Breast epithelium (tissue), 4 donors: ENCODE results near the gene KRTAP20-3. TPM values are rescaled to one million over a fixed set of nuclear protein-coding genes. Genes with fewer than 3 reads are reported as not detected.

Source experiments
- DNase-seq, 2 donors: peaks; one replicate each; pipeline ENCODE4 v3.0.0-alpha.2; 2019; ENCODE audit warnings: low spot score in 2 of 2
- H3K27ac ChIP-seq, 2 donors: fragments of 200-600 bp; sonication (generic) in 1 of 2; one replicate each; pipeline ENCODE4 v1.5.1; 2016 to 2019; ENCODE audit warnings: mild to moderate bottlenecking in 1 of 2
- H3K27me3 ChIP-seq, 2 donors: fragments of 200-600 bp; sonication (generic) in 1 of 2; one replicate each; pipeline versions ENCODE4 v1.5.1 to v1.6.0; 2017 to 2019; ENCODE audit warnings: control low read depth in 1 of 2, mild to moderate bottlenecking in 1 of 2
- H3K36me3 ChIP-seq: fragments of 200-600 bp; one replicate; pipeline ENCODE4 v1.5.1; 2019
- H3K4me1 ChIP-seq, 2 donors: fragments of 200-600 bp; sonication (generic); one replicate each; pipeline ENCODE4 v1.5.1; 2016 to 2019; ENCODE audit warnings: control low read depth in 1 of 2
- H3K4me3 ChIP-seq, 3 donors: fragments of 200-600 bp; sonication (generic); 1 replicate in 2 of 3; 2 replicates in 1 of 3; pipeline ENCODE4 v1.5.1; 2016 to 2019; ENCODE audit warnings: mild to moderate bottlenecking in 3 of 3, moderate library complexity in 2 of 3
- H3K9me3 ChIP-seq, 2 donors: fragments of 200-600 bp; sonication (generic) in 1 of 2; one replicate each; pipeline ENCODE4 v1.5.1; 2016 to 2019; ENCODE audit warnings: control low read depth in 1 of 2
- POLR2A ChIP-seq: fragments of 450-650 bp; IDR thresholded peaks from one replicate; pipeline ENCODE4 v1.6.1; 2016; ENCODE audit warnings: antibody characterized with exemption, mild to moderate bottlenecking, moderate library complexity
- POLR2AphosphoS5 ChIP-seq, 3 donors: sonication (generic); formaldehyde crosslinking; IDR thresholded peaks; one replicate each; pipeline ENCODE4 v1.6.1; 2017; ENCODE audit warnings: antibody characterized with exemption in 3 of 3
- intact Hi-C: fragments of 100-400 bp; cut with DNase I; formaldehyde crosslinking; loops from one replicate; pipeline ENCODE4 v1.15.1; 2023; ENCODE audit warnings: low total_unique reads
- total RNA-seq, 3 donors: library from RNA; depleted of rRNA; stranded (reverse); fragments of >200 nt; gene quantifications; one replicate each; pipeline ENCODE4 v1.1.0, GENCODE V29; 2016
- TF ChIP-seq, protein P1 (sequence below), 3 donors: fragments of 450-650 bp; IDR thresholded peaks; one replicate each; pipeline ENCODE4 v1.5.1; 2016 to 2017; ENCODE audit warnings: antibody characterized with exemption in 3 of 3, mild to moderate bottlenecking in 3 of 3, moderate library complexity in 3 of 3

KRTAP20-3 gene
- total RNA-seq, 3 donors from 2014 or later = not detected

DNA sequence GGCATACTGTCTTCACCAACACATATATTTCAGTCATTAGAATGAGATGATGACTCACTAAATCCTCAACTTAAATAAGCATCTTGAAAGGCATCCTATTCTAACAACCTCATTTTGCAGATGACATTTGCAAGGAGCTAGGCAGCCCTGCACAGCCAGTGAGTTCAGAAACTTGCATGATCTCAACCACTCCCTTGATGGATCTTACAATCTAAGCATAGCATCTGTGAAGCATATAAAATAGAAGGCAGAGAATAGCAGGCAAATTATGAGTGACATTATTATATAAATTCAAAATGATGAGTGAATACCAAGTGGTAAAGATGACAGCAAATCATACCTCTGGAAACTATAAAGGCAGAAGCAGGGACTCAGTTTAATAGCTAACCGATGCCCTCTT is 31.6 kb downstream of the KRTAP20-3 start:
- DNase-seq = no peak
- intact Hi-C loops = no loop called here
- no peaks in the 10 kb centered on the region for H3K4me1 ChIP-seq
- H3K9me3 ChIP-seq = no peaks in the 10 kb centered on the region
- TF ChIP-seq, protein P1, sequence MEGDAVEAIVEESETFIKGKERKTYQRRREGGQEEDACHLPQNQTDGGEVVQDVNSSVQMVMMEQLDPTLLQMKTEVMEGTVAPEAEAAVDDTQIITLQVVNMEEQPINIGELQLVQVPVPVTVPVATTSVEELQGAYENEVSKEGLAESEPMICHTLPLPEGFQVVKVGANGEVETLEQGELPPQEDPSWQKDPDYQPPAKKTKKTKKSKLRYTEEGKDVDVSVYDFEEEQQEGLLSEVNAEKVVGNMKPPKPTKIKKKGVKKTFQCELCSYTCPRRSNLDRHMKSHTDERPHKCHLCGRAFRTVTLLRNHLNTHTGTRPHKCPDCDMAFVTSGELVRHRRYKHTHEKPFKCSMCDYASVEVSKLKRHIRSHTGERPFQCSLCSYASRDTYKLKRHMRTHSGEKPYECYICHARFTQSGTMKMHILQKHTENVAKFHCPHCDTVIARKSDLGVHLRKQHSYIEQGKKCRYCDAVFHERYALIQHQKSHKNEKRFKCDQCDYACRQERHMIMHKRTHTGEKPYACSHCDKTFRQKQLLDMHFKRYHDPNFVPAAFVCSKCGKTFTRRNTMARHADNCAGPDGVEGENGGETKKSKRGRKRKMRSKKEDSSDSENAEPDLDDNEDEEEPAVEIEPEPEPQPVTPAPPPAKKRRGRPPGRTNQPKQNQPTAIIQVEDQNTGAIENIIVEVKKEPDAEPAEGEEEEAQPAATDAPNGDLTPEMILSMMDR (IDR thresholded peaks at IDR 0.05) = no peak
- TF ChIP-seq POLR2AphosphoS5 (IDR thresholded peaks at IDR 0.05) = no peak
- no peak for TF ChIP-seq POLR2A
- no peak overlapping the region for H3K27ac ChIP-seq
- no peak overlapping the region for H3K4me3 ChIP-seq
- no peaks in the 10 kb centered on the region for H3K36me3 ChIP-seq
- no peaks in the 10 kb centered on the region for H3K27me3 ChIP-seq

DNA sequence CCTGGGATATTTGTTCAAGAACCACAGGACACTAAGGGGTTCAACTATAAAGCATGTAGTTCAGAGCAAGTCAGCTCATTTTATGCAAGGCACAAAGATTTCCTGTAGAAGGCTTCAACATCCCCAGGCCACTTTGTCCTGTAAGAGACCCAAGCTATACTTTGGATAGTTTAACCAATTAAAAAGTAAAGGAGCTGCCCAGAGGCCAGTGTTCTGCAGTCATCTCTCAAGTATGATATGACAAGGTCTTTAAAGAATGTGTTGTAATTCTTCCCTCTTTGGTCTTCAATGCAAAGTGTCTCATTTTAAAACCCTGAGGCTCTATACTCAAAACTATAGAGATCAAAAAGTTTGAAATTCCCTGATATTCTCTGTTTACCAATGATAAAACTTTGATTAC is 34.1 kb downstream of the KRTAP20-3 start:
- H3K36me3 ChIP-seq = no peaks in the 10 kb centered on the region
- TF ChIP-seq POLR2A = no peak
- TF ChIP-seq, protein P1 (IDR thresholded peaks at IDR 0.05) = no peak
- no peaks in the 10 kb centered on the region for H3K9me3 ChIP-seq
- H3K27ac ChIP-seq = no peak overlapping the region
- no peaks in the 10 kb centered on the region for H3K4me1 ChIP-seq
- intact Hi-C loops = no loop called here
- H3K4me3 ChIP-seq = no peak overlapping the region
- DNase-seq = no peak
- H3K27me3 ChIP-seq = no peaks in the 10 kb centered on the region

DNA sequence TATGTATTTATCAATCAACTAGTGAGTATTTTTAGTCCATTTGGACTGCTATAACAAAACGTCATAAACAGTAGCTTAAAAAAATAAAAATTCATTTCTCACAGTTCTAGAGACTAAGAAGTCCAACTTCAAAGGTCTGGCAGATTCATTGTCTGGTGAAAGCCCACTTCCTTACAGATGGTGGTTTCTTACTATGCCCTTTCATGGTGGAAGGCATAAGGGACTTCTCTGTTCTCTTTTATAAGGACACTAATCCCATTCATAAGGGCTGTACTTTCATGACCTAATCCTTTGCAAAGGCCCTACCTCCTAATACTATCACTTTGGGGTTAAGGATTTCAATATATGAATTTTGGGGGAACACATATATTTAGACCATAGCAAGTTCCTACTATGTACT is 37.9 kb downstream of the KRTAP20-3 start:
- H3K9me3 ChIP-seq = no peaks in the 10 kb centered on the region
- no peaks in the 10 kb centered on the region for H3K27me3 ChIP-seq
- no peaks in the 10 kb centered on the region for H3K4me1 ChIP-seq
- TF ChIP-seq, protein P1 (IDR thresholded peaks at IDR 0.05) = no peak
- TF ChIP-seq POLR2A (no peak), POLR2AphosphoS5 (IDR thresholded peaks at IDR 0.05) (no peak)
- no peak overlapping the region for H3K27ac ChIP-seq
- DNase-seq = no peak
- intact Hi-C loops = no loop called here
- no peaks in the 10 kb centered on the region for H3K36me3 ChIP-seq
- H3K4me3 ChIP-seq = no peak overlapping the region

DNA sequence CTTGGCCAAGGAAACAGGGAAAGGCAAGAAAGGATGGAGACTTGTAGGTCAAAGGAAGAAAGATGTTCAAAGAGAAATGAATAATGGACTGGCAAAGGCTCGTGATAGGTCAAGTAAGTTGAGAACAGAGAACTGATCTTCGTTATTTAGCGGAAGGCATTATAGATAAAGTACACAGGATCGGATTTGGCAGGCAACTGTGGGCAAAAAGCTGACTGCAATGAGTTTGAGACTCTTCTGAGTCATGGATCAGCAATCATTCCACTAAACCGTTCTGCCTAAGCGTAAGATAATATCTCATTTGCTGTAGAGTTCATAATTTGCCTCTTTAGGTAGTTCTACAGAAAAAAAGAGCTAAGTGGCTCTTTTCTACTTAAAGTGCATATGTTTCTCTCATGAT is 41.8 kb downstream of the KRTAP20-3 start:
- intact Hi-C loops = no loop called here
- no peaks in the 10 kb centered on the region for H3K36me3 ChIP-seq
- H3K27me3 ChIP-seq = no peaks in the 10 kb centered on the region
- no peak for DNase-seq
- H3K9me3 ChIP-seq = no peaks in the 10 kb centered on the region
- H3K27ac ChIP-seq = no peak overlapping the region
- no peaks in the 10 kb centered on the region for H3K4me1 ChIP-seq
- H3K4me3 ChIP-seq = no peak overlapping the region
- TF ChIP-seq POLR2A (no peak), POLR2AphosphoS5 (IDR thresholded peaks at IDR 0.05) (no peak)
- TF ChIP-seq, protein P1 (IDR thresholded peaks at IDR 0.05) = no peak

DNA sequence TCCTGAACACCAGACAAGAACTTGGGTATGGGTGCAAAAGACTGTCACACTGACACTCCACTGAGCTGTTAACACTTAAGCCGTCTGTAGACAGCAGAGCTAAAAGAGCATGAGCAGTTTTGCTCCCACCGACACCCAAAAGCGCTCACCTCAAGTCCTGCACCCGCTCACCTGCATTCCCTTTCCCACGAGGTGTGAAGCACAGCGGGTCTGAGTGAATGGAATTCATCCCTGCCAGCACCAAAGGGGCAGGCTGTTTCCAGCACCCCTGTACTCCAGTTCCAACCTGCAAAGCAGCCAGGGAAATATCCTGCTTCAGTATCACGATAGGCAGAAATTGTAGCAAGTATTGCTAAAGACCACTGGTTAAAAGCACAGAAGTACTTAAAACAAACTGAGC is 47.2 kb downstream of the KRTAP20-3 start:
- intact Hi-C loops = no loop called here
- peaks cover 3 to 10% of the 10 kb centered on the region in 2 donors for H3K9me3 ChIP-seq
- no peaks in the 10 kb centered on the region for H3K4me1 ChIP-seq
- no peak for DNase-seq
- H3K27ac ChIP-seq = no peak overlapping the region
- no peaks in the 10 kb centered on the region for H3K27me3 ChIP-seq
- H3K36me3 ChIP-seq = no peaks in the 10 kb centered on the region
- TF ChIP-seq POLR2AphosphoS5 (IDR thresholded peaks at IDR 0.05) (no peak), POLR2A (no peak)
- TF ChIP-seq, protein P1 (IDR thresholded peaks at IDR 0.05) = no peak
- H3K4me3 ChIP-seq = no peak overlapping the region

Other genes with a start within 250 kb of the KRTAP20-3 start
- gene KRTAP13-1, start 246.8 kb upstream of the KRTAP20-3 start, total RNA-seq = not detected
- gene KRTAP13-3, start 216.9 kb upstream of the KRTAP20-3 start, total RNA-seq = not detected
- not detected for gene KRTAP13-4, start 212.6 kb upstream of the KRTAP20-3 start, total RNA-seq
- gene KRTAP15-1, start 202.6 kb upstream of the KRTAP20-3 start, total RNA-seq = not detected
- not detected for gene KRTAP19-1, start 162.5 kb upstream of the KRTAP20-3 start, total RNA-seq
- gene KRTAP19-2, start 155.4 kb upstream of the KRTAP20-3 start, total RNA-seq = not detected
- not detected for gene KRTAP19-3, start 150.9 kb upstream of the KRTAP20-3 start, total RNA-seq
- not detected for gene KRTAP19-4, start 145.7 kb upstream of the KRTAP20-3 start, total RNA-seq
- not detected for gene KRTAP19-5, start 140.7 kb upstream of the KRTAP20-3 start, total RNA-seq
- not detected for gene KRTAP19-6, start 101.0 kb upstream of the KRTAP20-3 start, total RNA-seq
- not detected for gene KRTAP19-7, start 81.5 kb upstream of the KRTAP20-3 start, total RNA-seq
- not detected for gene KRTAP22-2, start 52.5 kb upstream of the KRTAP20-3 start, total RNA-seq
- not detected for gene KRTAP6-3, start 50.4 kb upstream of the KRTAP20-3 start, total RNA-seq
- gene KRTAP6-2, start 44.0 kb upstream of the KRTAP20-3 start, total RNA-seq = not detected
- gene KRTAP22-1, start 41.8 kb upstream of the KRTAP20-3 start, total RNA-seq = not detected
- gene KRTAP6-1, start 28.9 kb upstream of the KRTAP20-3 start, total RNA-seq = not detected
- gene KRTAP20-1, start 26.4 kb upstream of the KRTAP20-3 start, total RNA-seq = not detected
- gene KRTAP20-4, start 22.2 kb upstream of the KRTAP20-3 start, total RNA-seq = not detected
- gene KRTAP20-2, start 7.7 kb upstream of the KRTAP20-3 start, total RNA-seq = not detected
- not detected for gene KRTAP21-3, start 75.9 kb downstream of the KRTAP20-3 start, total RNA-seq
- not detected for gene KRTAP21-2, start 104.4 kb downstream of the KRTAP20-3 start, total RNA-seq
- gene KRTAP21-1, start 112.6 kb downstream of the KRTAP20-3 start, total RNA-seq = not detected
- not detected for gene KRTAP8-1, start 170.4 kb downstream of the KRTAP20-3 start, total RNA-seq
- gene KRTAP7-1, start 186.9 kb downstream of the KRTAP20-3 start, total RNA-seq = not detected
- gene KRTAP11-1, start 238.7 kb downstream of the KRTAP20-3 start, total RNA-seq = not detected